ENCODE data around the gene ERC2.

GRCh38 chr3:55942868-55943267 is 525.4 kb downstream of the ERC2 start:
- no peak for TF ChIP-seq CTCF (IDR thresholded peaks at IDR 0.05; ENCODE audit: insufficient read depth, low read depth, low read length)
- no peak for TF ChIP-seq EZH2 (IDR thresholded peaks at IDR 0.05; ENCODE audit: insufficient read depth, low read length)

All from astrocyte (in vitro differentiated cells and primary cell).